Vagina (tissue), 2 donors: ENCODE data around the gene CTBP2.

Experiments
- POLR2A ChIP-seq, 2 donors: fragments of 450-650 bp; IDR thresholded peaks; one replicate each; pipeline ENCODE4 v1.6.1; 2017; ENCODE audit warnings: antibody characterized with exemption in 2 of 2, mild to moderate bottlenecking in 2 of 2, moderate library complexity in 2 of 2
- POLR2AphosphoS5 ChIP-seq, 2 donors: sonication (generic); formaldehyde crosslinking; IDR thresholded peaks; one replicate each; pipeline ENCODE4 v1.9.0; 2017; ENCODE audit warnings: antibody characterized with exemption in 2 of 2, mild to moderate bottlenecking in 2 of 2, low read depth in 1 of 2; ENCODE audit not compliant: insufficient read depth in 1 of 2
- TF ChIP-seq, protein P1 (sequence below), 3 experiments: fragments of 450-650 bp in 2 of 3; fragments of 200-600 bp in 1 of 3; sonication (generic) in 1 of 3; IDR thresholded peaks; one replicate each; pipeline ENCODE4 v1.5.1; 2017 to 2019; ENCODE audit warnings: antibody characterized with exemption in 3 of 3, mild to moderate bottlenecking in 2 of 3, moderate library complexity in 2 of 3

GRCh38 chr10:125105155-125105554 is 55.2 kb downstream of the CTBP2 start:
- TF ChIP-seq, protein P1, sequence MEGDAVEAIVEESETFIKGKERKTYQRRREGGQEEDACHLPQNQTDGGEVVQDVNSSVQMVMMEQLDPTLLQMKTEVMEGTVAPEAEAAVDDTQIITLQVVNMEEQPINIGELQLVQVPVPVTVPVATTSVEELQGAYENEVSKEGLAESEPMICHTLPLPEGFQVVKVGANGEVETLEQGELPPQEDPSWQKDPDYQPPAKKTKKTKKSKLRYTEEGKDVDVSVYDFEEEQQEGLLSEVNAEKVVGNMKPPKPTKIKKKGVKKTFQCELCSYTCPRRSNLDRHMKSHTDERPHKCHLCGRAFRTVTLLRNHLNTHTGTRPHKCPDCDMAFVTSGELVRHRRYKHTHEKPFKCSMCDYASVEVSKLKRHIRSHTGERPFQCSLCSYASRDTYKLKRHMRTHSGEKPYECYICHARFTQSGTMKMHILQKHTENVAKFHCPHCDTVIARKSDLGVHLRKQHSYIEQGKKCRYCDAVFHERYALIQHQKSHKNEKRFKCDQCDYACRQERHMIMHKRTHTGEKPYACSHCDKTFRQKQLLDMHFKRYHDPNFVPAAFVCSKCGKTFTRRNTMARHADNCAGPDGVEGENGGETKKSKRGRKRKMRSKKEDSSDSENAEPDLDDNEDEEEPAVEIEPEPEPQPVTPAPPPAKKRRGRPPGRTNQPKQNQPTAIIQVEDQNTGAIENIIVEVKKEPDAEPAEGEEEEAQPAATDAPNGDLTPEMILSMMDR (IDR thresholded peaks at IDR 0.05), result no peak
- TF ChIP-seq POLR2A (IDR thresholded peaks at IDR 0.05) (no peak), POLR2AphosphoS5 (IDR thresholded peaks at IDR 0.05; ENCODE audit: insufficient read depth in 1 of 2, low read depth in 1 of 2) (no peak)
